WTC11 (cell line): Measurements from ENCODE around the gene CD302.
"Not testable (repeated sequence)": the region's sequence is repeated elsewhere in the genome, so short reads cannot be mapped to it uniquely, and the experiment has no call there.

ENCODE experiments used
- CREM ChIP-seq: sonication (generic); formaldehyde crosslinking; IDR thresholded peaks from 2 replicates; pipeline ENCODE4 v1.8.1; 2022; ENCODE audit warnings: mild to moderate bottlenecking, missing genetic modification reagents, moderate library complexity
- ESRRA ChIP-seq: sonication (generic); formaldehyde crosslinking; IDR thresholded peaks from 2 replicates; pipeline ENCODE4 v1.8.1; 2022; ENCODE audit warnings: mild to moderate bottlenecking, missing genetic modification reagents, borderline replicate concordance
- RELA ChIP-seq: sonication (generic); formaldehyde crosslinking; IDR thresholded peaks from 2 replicates; pipeline ENCODE4 v1.8.1; 2022; ENCODE audit warnings: missing genetic modification reagents, mild to moderate bottlenecking, borderline replicate concordance
- SMAD4 ChIP-seq: sonication (generic); formaldehyde crosslinking; IDR thresholded peaks from 2 replicates; pipeline ENCODE4 v1.8.0; 2022; ENCODE audit warnings: mild to moderate bottlenecking, missing genetic modification reagents
- TF ChIP-seq, protein P1 (sequence below): sonication (generic); formaldehyde crosslinking; IDR thresholded peaks from 2 replicates; pipeline ENCODE4 v1.8.0; 2023; ENCODE audit warnings: missing genetic modification reagents
- TF ChIP-seq, protein P2 (sequence below): fragments of 200-600 bp; IDR thresholded peaks from 2 replicates; pipeline ENCODE4 v1.8.0; 2022; ENCODE audit warnings: antibody characterized with exemption
- TF ChIP-seq, protein P3 (sequence below): sonication (generic); formaldehyde crosslinking; IDR thresholded peaks from 2 replicates; pipeline ENCODE4 v1.8.0; 2022; ENCODE audit warnings: mild to moderate bottlenecking, missing genetic modification reagents
- TF ChIP-seq, protein P4 (sequence below): sonication (generic); formaldehyde crosslinking; IDR thresholded peaks from 2 replicates; pipeline ENCODE4 v1.8.0; 2022; ENCODE audit warnings: missing genetic modification reagents
- TF ChIP-seq, protein P5 (sequence below): fragments of 250-450 bp; sonication (Bioruptor Pico); IDR thresholded peaks from 2 replicates; pipeline ENCODE4 v2.1.2; 2022; ENCODE audit warnings: mild to moderate bottlenecking, moderate library complexity

DNA sequence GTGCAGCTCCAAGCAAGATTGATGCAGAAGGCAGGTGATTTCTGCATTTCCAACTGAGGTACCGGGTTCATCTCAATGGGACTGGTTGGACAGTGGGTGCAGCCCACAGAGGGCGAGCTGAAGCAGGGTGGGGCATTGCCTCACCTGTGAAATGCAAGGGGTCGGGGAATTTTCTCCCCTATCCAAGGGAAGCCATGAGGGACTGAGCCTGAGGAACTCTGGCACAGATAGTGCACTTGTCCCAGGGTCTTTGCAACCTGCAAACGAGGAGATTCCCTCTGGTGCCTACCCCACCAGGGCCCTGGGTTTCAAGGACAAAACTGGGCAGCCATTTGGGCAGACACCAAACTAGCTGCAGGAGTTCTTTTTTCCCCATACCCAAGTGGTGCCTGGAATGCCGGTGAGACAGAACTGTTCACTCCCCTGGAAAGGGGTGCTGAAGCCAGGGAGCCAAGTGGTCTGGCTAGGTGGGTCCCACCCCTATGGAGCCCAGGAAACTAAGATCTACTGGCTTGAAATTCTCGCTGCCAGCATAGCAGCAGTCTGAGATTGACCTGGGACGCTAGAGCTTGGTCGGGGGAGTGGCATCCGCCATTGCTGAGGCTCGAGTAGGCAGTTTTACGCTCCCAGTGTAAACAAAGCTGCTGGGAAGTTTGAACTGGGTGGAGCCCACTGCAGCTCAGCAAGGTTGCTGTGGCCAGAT lies 23.9 kb upstream of the CD302 start:
- TF ChIP-seq, protein P1, sequence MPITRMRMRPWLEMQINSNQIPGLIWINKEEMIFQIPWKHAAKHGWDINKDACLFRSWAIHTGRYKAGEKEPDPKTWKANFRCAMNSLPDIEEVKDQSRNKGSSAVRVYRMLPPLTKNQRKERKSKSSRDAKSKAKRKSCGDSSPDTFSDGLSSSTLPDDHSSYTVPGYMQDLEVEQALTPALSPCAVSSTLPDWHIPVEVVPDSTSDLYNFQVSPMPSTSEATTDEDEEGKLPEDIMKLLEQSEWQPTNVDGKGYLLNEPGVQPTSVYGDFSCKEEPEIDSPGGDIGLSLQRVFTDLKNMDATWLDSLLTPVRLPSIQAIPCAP (CRISPR knock-in tag), result not testable (repeated sequence)
- TF ChIP-seq, protein P2, sequence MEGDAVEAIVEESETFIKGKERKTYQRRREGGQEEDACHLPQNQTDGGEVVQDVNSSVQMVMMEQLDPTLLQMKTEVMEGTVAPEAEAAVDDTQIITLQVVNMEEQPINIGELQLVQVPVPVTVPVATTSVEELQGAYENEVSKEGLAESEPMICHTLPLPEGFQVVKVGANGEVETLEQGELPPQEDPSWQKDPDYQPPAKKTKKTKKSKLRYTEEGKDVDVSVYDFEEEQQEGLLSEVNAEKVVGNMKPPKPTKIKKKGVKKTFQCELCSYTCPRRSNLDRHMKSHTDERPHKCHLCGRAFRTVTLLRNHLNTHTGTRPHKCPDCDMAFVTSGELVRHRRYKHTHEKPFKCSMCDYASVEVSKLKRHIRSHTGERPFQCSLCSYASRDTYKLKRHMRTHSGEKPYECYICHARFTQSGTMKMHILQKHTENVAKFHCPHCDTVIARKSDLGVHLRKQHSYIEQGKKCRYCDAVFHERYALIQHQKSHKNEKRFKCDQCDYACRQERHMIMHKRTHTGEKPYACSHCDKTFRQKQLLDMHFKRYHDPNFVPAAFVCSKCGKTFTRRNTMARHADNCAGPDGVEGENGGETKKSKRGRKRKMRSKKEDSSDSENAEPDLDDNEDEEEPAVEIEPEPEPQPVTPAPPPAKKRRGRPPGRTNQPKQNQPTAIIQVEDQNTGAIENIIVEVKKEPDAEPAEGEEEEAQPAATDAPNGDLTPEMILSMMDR, result not testable (repeated sequence)
- TF ChIP-seq, protein P3, sequence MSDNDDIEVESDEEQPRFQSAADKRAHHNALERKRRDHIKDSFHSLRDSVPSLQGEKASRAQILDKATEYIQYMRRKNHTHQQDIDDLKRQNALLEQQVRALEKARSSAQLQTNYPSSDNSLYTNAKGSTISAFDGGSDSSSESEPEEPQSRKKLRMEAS (CRISPR knock-in tag), result not testable (repeated sequence)
- not testable (repeated sequence) for TF ChIP-seq SMAD4, ESRRA, CREM, RELA (CRISPR knock-in tag)
- TF ChIP-seq, protein P4, sequence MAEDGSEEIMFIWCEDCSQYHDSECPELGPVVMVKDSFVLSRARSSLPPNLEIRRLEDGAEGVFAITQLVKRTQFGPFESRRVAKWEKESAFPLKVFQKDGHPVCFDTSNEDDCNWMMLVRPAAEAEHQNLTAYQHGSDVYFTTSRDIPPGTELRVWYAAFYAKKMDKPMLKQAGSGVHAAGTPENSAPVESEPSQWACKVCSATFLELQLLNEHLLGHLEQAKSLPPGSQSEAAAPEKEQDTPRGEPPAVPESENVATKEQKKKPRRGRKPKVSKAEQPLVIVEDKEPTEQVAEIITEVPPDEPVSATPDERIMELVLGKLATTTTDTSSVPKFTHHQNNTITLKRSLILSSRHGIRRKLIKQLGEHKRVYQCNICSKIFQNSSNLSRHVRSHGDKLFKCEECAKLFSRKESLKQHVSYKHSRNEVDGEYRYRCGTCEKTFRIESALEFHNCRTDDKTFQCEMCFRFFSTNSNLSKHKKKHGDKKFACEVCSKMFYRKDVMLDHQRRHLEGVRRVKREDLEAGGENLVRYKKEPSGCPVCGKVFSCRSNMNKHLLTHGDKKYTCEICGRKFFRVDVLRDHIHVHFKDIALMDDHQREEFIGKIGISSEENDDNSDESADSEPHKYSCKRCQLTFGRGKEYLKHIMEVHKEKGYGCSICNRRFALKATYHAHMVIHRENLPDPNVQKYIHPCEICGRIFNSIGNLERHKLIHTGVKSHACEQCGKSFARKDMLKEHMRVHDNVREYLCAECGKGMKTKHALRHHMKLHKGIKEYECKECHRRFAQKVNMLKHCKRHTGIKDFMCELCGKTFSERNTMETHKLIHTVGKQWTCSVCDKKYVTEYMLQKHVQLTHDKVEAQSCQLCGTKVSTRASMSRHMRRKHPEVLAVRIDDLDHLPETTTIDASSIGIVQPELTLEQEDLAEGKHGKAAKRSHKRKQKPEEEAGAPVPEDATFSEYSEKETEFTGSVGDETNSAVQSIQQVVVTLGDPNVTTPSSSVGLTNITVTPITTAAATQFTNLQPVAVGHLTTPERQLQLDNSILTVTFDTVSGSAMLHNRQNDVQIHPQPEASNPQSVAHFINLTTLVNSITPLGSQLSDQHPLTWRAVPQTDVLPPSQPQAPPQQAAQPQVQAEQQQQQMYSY (CRISPR knock-in tag), result not testable (repeated sequence)
- TF ChIP-seq, protein P5, sequence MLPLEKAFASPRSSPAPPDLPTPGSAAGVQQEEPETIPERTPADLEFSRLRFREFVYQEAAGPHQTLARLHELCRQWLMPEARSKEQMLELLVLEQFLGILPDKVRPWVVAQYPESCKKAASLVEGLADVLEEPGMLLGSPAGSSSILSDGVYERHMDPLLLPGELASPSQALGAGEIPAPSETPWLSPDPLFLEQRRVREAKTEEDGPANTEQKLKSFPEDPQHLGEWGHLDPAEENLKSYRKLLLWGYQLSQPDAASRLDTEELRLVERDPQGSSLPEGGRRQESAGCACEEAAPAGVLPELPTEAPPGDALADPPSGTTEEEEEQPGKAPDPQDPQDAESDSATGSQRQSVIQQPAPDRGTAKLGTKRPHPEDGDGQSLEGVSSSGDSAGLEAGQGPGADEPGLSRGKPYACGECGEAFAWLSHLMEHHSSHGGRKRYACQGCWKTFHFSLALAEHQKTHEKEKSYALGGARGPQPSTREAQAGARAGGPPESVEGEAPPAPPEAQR, result not testable (repeated sequence)
